DMS153 treated with DMSO at 0.1 percent for 48 hours (cell line): Measurements from ENCODE around the gene SPNS1.
A peak's percentile ranks its signal among the peaks of the same experiment; 100 is the strongest.
"Not testable (repeated sequence)": the region's sequence is repeated elsewhere in the genome, so short reads cannot be mapped to it uniquely, and the experiment has no call there.

Experiments used
- DNase-seq: peaks from one replicate; lab custom pipeline; 2025; ENCODE audit not compliant: unreplicated experiment; lab: John Stamatoyannopoulos, UW

Gene SPNS1, protein sequence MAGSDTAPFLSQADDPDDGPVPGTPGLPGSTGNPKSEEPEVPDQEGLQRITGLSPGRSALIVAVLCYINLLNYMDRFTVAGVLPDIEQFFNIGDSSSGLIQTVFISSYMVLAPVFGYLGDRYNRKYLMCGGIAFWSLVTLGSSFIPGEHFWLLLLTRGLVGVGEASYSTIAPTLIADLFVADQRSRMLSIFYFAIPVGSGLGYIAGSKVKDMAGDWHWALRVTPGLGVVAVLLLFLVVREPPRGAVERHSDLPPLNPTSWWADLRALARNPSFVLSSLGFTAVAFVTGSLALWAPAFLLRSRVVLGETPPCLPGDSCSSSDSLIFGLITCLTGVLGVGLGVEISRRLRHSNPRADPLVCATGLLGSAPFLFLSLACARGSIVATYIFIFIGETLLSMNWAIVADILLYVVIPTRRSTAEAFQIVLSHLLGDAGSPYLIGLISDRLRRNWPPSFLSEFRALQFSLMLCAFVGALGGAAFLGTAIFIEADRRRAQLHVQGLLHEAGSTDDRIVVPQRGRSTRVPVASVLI

DNA sequence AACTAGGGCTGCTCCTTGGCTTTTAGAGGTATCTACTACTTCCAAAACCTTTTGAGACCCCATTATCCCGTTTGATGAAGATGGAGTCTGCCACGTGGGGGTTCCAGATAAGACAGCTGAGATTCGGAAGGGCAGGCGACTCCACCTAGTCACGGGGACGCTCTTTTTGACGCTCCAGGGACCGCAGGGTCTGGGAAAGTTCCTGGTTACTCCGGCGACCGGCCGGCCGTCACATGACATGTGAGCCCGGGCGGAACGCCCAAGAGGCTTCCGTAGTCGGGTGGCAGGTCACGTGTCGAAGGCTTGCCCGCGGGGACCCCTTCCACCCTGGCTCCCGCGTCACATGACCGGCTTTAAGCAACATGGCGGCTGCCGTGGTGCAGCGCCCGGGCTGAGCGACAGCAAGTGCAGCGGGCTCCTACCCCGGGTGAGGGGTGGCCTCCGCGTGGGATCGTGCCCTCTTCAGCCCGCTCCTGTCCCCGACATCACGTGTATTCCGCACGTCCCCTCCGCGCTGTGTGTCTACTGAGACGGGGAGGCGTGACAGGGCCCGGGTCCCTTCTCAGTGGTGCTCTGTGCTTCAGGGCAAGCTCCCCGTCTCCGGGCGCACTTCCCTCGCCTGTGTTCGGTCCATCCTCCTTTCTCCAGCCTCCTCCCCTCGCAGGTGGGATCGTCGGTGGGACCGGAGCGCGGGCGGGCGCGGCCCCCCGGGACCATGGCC lies at the start of gene SPNS1:
Gene SPNS1, plus strand, starts transcription at position 342 of the 721 bp plus-strand sequence. Its CDS starts 374 bp downstream, at position 716.
- peak; percentile 88 for DNase-seq

DNA sequence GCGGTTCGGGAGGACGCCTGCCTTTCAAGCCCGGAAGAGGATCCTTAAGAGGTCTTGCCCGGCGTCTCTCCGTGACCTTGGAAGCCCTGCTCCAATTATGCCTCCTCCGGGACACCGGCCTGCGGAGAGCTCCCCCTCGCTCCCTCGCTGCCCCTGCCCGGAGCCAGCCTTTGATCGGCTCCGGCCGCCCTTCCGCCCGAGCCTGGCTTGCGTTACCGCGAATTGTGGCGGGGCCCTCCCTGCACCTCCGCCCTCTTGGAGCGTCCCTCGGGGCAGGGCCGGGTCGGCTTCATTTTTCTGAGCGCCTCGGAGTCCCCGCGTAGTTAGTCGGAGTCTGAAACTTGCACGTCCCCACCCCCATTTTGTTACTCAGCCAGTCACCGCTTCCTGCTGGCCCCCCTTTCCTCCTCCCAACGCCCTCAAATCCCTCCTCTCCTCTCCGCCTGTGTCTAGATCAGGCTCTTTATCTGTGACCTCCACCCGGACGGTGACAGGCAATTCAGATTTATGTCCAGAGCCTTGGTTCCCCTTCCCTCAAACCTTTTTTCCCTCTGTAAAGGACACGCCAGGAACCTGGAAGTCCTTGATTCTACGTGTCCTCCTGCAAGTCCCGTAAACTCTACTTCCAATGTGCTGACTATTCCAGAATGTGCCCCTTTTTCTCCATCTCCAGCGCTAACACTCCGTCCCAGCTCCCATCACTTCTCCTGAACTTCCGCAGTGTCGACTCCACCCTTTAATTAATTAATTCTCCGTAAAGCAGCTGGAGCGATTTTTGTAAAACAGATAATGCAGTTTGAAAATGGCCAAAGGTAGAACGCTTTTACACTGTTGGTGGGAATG lies 49.0 kb upstream of the SPNS1 start:
- peak; percentile 76 for DNase-seq

DNA sequence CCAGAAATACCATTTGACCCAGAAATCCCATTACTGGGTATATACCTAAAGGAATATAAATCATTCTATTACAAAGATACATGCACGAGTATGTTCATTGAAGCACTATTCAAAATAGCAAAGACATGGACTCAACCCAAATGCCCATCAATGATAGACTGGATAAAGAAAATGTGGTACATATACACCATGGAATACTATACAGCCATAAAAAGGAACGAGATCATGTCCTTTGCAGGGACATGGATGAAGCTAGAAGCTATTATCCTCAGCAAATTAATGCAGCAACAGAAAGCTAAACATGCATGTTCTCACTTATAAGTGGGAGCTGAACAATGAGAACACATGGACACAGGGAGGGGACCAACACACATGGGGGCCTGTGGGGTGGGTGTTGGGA lies 48.3 kb upstream of the SPNS1 start:
- DNase-seq, result not testable (repeated sequence)

DNA sequence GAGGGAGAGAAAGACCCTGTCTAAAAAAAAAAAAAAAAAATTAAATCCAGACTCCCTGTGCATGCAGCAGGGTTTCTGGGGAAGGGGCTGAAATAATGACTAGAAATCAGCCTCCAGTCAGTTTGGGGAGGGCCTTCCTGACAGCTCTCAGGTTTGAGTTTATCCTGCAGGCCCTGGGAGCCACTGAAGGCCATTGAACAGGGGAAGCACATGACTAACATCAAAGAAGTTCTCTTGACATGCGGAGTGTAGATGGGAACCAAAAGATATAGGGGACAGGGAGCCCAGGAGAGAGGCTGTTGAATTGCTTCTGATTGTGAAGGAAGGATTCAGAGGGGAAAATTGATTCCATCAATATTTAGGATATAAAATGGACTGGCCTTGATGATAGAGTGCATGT lies 46.8 kb upstream of the SPNS1 start:
- no peak for DNase-seq

DNA sequence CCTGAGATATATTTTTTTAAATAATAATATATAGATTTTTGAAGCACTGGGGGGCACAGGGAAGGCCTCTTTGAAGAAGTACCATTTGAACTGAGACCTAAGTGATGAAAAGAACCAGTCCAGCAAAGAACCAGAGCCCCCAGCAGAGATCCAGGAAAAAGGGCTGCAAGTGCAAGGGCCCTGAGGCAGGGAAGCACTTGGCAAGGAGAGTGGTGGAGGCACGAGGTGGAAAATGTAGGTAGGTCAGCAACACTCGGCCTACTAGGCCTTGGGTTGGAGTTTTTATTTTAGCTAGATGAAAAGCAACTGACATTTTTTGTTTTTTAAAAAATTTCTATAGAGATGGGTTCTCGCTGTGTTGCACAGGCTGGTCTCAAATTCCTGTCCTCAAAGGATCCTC lies 44.4 kb upstream of the SPNS1 start:
- DNase-seq, result no peak

DNA sequence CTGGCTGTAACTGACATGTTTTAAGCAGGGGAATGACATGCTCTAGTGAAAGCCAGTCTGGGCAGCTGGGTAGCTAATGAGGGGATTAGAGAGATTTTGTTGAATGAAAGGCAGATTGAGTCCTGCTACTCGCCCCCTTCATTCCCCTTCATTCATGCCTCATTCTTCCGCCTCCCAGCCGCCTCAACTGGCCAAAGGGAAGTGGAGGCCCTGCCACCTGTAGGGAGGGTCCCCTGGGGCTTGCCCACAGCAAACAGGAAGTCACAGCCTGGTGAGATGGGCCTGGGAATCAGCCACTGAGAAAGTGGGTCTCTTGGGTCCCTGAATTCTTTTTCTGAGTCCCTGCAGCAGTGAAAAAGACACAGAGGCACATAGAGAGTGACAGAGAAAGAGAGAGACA lies 43.9 kb upstream of the SPNS1 start:
- DNase-seq, result peak; percentile 9

DNA sequence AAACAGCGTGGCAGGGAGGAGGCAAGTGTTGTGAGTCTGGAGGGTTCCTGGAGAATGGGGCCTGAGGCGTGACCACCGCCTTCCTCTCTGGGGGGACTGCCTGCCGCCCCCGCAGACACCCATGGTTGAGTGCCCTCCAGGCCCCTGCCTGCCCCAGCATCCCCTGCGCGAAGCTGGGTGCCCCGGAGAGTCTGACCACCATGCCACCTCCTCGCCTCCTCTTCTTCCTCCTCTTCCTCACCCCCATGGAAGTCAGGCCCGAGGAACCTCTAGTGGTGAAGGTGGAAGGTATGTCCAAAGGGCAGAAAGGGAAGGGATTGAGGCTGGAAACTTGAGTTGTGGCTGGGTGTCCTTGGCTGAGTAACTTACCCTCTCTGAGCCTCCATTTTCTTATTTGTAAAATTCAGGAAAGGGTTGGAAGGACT lies 42.8 kb upstream of the SPNS1 start, which contains the start of gene CD19:
Gene CD19, plus strand, starts transcription at position 171 of the 425 bp plus-strand sequence. Its CDS starts 30 bp downstream, at position 201.
- DNase-seq, result no peak

DNA sequence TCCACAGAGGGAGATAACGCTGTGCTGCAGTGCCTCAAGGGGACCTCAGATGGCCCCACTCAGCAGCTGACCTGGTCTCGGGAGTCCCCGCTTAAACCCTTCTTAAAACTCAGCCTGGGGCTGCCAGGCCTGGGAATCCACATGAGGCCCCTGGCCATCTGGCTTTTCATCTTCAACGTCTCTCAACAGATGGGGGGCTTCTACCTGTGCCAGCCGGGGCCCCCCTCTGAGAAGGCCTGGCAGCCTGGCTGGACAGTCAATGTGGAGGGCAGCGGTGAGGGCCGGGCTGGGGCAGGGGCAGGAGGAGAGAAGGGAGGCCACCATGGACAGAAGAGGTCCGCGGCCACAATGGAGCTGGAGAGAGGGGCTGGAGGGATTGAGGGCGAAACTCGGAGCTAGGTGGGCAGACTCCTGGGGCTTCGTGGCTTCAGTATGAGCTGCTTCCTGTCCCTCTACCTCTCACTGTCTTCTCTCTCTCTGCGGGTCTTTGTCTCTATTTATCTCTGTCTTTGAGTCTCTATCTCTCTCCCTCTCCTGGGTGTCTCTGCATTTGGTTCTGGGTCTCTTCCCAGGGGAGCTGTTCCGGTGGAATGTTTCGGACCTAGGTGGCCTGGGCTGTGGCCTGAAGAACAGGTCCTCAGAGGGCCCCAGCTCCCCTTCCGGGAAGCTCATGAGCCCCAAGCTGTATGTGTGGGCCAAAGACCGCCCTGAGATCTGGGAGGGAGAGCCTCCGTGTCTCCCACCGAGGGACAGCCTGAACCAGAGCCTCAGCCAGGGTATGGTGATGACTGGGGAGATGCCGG lies 42.0 kb upstream of the SPNS1 start:
- DNase-seq, result no peak

DNA sequence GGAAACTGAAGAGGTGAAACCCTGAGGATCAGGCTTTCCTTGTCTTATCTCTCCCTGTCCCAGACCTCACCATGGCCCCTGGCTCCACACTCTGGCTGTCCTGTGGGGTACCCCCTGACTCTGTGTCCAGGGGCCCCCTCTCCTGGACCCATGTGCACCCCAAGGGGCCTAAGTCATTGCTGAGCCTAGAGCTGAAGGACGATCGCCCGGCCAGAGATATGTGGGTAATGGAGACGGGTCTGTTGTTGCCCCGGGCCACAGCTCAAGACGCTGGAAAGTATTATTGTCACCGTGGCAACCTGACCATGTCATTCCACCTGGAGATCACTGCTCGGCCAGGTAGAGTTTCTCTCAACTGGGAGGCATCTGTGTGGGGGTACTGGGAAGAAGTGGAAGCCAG lies 41.4 kb upstream of the SPNS1 start:
- DNase-seq, result no peak

DNA sequence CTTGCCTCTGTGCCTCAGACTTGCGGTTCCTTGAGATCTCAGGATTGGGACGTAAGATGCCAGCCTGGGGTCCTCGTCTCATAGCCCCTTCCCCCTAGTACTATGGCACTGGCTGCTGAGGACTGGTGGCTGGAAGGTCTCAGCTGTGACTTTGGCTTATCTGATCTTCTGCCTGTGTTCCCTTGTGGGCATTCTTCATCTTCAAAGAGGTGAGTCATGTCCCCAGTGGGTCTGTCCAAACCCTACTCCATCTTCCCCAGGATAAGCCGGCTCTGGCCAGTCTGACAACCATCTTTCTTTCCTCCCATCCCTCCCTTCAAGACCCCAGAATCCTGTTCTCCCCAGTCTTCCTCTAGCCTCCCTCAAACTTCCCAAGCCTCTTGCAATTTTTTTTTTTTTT lies 39.2 kb upstream of the SPNS1 start:
- DNase-seq, result no peak

DNA sequence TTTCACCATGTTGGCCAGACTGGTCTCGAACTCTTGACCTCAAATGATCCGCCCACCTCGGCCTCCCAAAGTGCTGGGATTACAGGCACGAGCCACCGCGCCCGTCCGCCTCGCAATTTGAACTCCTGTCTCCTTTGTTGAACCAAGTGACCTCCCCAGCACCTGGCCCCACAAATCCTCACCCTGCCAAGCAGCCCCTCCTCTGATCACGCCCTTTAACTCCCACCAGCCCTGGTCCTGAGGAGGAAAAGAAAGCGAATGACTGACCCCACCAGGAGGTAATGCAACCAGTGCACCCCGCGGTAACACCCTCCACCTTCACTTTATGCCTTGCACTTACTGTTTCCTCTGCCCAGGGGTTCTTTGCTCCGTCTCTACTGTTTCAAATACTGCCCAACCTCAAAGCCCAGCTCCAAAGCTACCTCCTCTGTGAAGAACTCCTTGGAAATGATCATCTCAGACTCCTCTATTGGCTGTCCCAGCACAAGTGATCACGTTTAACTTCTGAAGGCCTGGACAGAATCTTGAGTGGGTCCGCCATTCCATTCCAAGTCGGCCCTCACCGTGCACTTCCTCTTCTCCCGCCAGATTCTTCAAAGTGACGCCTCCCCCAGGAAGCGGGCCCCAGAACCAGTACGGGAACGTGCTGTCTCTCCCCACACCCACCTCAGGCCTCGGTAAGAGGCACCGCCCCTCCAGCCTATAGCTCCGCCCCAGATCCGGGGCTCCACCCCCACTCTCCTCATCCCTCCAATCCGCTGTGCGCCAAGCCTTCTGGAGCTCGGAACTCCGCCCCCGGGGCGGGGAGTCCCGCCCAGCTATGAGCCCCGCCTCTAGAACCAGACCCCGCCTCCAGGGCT lies 38.4 kb upstream of the SPNS1 start:
- peak; percentile 51 for DNase-seq

DNA sequence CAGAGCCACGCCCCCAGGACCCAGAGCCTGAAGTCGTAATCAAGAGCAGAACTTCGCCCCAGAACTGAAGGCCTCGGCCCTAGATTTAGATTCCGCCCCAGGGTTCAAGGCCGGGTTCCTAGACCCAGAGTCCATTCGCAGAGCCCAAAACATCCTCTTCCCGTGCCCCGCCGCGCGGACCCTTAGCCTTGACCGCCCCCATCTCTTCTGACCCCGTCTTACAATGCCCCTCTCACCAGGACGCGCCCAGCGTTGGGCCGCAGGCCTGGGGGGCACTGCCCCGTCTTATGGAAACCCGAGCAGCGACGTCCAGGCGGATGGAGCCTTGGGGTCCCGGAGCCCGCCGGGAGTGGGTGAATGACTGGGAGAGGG lies 37.8 kb upstream of the SPNS1 start:
- DNase-seq, result no peak

DNA sequence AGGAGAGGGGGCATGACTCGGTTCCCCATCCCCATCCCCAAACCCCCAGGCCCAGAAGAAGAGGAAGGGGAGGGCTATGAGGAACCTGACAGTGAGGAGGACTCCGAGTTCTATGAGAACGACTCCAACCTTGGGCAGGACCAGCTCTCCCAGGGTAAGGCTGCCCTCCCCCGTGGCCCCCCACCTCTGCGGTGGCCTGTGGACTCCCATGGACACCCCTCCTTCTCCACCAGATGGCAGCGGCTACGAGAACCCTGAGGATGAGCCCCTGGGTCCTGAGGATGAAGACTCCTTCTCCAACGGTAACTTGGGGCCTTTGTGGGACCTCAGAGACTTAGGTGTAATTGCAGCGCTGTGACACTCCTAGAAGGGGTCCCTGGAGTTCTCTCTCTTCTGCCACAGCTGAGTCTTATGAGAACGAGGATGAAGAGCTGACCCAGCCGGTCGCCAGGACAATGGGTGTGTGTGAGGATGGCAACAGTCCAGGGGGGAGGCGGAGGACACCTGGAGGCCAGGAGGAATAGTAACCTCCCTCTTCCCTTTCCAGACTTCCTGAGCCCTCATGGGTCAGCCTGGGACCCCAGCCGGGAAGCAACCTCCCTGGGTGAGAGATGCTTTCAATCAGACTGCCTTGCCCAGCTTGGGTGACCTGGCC lies 37.2 kb upstream of the SPNS1 start:
- no peak for DNase-seq

DNA sequence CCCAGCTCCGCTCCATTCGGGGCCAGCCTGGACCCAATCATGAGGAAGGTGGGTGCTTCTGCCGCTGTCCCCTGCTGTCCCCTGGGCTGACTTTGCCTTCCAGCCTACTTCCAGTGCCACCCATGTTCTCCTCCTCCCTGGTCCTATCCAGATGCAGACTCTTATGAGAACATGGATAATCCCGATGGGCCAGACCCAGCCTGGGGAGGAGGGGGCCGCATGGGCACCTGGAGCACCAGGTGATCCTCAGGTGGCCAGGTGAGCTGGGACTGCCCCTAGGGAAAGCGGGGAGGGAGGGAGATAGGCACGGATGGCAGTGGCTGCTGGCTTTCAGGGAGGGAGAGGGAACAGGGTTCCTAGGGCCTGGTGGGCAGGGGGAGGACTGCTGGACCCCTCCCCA lies 35.9 kb upstream of the SPNS1 start:
- no peak for DNase-seq

DNA sequence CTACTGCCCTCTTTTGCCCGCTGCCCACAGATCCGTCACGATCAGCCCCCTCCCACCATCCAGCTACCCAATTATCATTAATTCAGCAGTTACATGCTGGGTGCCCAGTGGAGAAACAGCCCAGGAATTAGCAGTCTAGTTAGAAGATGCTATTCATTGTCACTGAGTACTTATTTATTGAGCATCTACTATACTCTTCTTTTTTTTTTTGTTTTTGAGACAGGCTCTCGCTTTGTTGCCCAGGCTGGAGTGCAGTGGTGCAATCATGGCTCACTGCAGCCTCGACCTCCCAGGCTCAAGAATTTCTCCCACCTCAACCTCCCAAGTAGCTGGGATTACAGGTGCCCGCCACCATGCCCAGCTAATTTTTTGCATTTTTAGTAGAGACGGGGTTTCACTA lies 34.8 kb upstream of the SPNS1 start:
- not testable (repeated sequence) for DNase-seq

DNA sequence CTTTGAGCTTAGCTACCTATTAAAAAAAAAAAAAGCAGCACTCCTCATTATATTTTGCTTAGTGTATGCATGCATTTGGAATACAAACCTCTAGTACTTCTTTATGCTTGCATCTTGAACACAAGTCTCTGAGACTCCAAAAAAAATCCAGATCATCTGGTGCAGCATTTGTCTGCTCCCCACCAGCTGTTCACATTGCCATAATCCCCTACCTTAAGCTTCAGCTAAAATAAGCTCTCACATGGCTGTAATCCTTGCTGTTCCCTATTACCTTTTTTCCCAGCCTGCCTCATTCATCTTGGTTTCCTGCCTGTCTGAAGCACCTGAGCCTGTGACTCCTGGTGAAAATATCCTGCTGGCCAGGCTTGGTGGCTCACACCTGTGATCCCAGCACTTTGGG lies 31.3 kb upstream of the SPNS1 start:
- DNase-seq, result no peak

DNA sequence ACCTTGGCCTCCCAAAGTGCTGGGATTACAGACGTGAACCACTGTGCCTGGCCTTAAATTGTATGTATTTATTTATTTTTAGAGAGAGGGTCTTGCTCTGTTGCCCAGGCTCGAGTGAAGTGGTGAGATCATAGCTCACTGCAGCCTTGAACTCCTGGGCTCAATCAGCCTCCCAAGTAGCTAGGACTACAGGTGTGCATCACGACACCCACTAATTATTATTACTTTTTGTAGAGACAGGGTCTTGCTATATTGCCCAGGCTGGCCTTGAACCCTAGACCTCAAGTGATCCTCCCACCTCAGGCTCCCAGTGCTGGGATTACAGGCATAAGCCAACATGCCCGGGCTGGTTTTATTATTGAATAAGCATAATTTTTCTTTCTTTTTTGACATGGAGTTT lies 27.9 kb upstream of the SPNS1 start:
- DNase-seq, result no peak

DNA sequence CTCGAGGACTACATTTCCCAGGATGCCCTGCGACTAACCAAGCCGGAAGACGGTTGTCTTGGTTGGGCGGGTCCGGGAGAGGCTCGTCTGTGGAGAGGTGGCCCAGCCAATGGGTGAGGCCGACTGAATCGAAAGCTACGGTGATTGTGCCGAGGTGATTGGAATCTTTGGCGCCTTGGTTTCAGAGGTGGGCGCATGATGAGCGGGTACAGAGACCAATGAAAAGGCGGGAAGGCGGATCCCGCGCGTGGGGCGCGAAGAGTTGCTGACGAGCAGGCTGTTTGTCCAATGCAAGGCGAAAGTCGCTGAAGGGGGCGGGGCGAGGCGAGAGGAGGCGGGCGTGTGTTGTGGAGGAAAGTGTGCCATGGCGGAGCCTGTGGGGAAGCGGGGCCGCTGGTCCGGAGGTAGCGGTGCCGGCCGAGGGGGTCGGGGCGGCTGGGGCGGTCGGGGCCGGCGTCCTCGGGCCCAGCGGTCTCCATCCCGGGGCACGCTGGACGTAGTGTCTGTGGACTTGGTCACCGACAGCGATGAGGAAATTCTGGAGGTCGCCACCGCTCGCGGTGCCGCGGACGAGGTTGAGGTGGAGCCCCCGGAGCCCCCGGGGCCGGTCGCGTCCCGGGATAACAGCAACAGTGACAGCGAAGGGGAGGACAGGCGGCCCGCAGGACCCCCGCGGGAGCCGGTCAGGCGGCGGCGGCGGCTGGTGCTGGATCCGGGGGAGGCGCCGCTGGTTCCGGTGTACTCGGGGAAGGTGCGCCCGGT lies 23.7 kb upstream of the SPNS1 start, which contains the start of gene NFATC2IP:
Gene NFATC2IP, plus strand, starts transcription at position 290 of the 762 bp plus-strand sequence. Its CDS starts 75 bp downstream, at position 365.
- peak; percentile 99 for DNase-seq
